PFSK-1 (cell line): ENCODE measurements around the gene TPM3.

ENCODE experiments used
- FOXP2 ChIP-seq: optimal IDR thresholded peaks from 2 replicates; pipeline ENCODE3; 2011; ENCODE audit warnings: borderline replicate concordance, control low read depth, inconsistent platforms; ENCODE audit not compliant: insufficient read depth; ENCODE audit errors: extremely low read length, extremely low read depth
- POLR2AphosphoS5 ChIP-seq: IDR thresholded peaks from 2 replicates; pipeline ENCODE4 v1.6.1; 2012; ENCODE audit warnings: low read depth, mild to moderate bottlenecking, control low read depth, low read length, moderate library complexity
- SIN3A ChIP-seq: IDR thresholded peaks from 2 replicates; pipeline ENCODE4 v1.6.1; 2012; ENCODE audit warnings: mild to moderate bottlenecking, low read length, moderate library complexity, borderline replicate concordance; ENCODE audit not compliant: insufficient read depth
- TAF1 ChIP-seq: IDR thresholded peaks from 2 replicates; pipeline ENCODE4 v1.6.1; 2012; ENCODE audit warnings: low read length, control low read depth, borderline replicate concordance; ENCODE audit not compliant: insufficient read depth
- TF ChIP-seq, protein P1 (sequence below), 2 experiments: IDR thresholded peaks; 2 replicates each; pipeline versions ENCODE4 v1.6.1 to v1.8.0; 2011 to 2012; ENCODE audit warnings: low read depth in 2 of 2, low read length in 2 of 2, control low read depth in 1 of 2, inconsistent platforms in 1 of 2, mild to moderate bottlenecking in 1 of 2, moderate library complexity in 1 of 2; ENCODE audit not compliant: insufficient read depth in 1 of 2

GRCh38 chr1:154171880-154172279 is 20.0 kb downstream of the TPM3 start:
- TF ChIP-seq, protein P1, sequence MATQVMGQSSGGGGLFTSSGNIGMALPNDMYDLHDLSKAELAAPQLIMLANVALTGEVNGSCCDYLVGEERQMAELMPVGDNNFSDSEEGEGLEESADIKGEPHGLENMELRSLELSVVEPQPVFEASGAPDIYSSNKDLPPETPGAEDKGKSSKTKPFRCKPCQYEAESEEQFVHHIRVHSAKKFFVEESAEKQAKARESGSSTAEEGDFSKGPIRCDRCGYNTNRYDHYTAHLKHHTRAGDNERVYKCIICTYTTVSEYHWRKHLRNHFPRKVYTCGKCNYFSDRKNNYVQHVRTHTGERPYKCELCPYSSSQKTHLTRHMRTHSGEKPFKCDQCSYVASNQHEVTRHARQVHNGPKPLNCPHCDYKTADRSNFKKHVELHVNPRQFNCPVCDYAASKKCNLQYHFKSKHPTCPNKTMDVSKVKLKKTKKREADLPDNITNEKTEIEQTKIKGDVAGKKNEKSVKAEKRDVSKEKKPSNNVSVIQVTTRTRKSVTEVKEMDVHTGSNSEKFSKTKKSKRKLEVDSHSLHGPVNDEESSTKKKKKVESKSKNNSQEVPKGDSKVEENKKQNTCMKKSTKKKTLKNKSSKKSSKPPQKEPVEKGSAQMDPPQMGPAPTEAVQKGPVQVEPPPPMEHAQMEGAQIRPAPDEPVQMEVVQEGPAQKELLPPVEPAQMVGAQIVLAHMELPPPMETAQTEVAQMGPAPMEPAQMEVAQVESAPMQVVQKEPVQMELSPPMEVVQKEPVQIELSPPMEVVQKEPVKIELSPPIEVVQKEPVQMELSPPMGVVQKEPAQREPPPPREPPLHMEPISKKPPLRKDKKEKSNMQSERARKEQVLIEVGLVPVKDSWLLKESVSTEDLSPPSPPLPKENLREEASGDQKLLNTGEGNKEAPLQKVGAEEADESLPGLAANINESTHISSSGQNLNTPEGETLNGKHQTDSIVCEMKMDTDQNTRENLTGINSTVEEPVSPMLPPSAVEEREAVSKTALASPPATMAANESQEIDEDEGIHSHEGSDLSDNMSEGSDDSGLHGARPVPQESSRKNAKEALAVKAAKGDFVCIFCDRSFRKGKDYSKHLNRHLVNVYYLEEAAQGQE (IDR thresholded peaks at IDR 0.05; ENCODE audit: insufficient read depth in 1 of 2, low read depth in 2 of 2, low read length in 2 of 2) = no peak
- TF ChIP-seq POLR2AphosphoS5 (no peak), SIN3A (no peak), TAF1 (no peak), FOXP2 (no peak)
